H9 (cell line): ENCODE measurements around the gene ACOT11. TPM values are rescaled to one million over a fixed set of nuclear protein-coding genes. Genes with fewer than 3 reads are reported as not detected.

ENCODE experiments used
- DNase-seq: peaks from one replicate; pipeline ENCODE4 v3.0.0-alpha.2; 2017
- H2AFZ ChIP-seq: one replicate; pipeline ENCODE4 v1.6.1; 2013; ENCODE audit warnings: mild to moderate bottlenecking, low read length, control low read depth, moderate library complexity
- H2AK5ac ChIP-seq: 2 replicates; pipeline ENCODE4 v1.6.1; 2013; ENCODE audit warnings: low read length, control low read depth, mixed read lengths; ENCODE audit not compliant: insufficient read length
- H2BK120ac ChIP-seq: one replicate; pipeline ENCODE4 v1.6.1; 2013; ENCODE audit warnings: low read depth, mild to moderate bottlenecking, low read length, control low read depth, inconsistent platforms; ENCODE audit not compliant: poor library complexity, severe bottlenecking
- H2BK12ac ChIP-seq: 2 replicates; pipeline ENCODE4 v1.6.1; 2013; ENCODE audit warnings: low read length, control low read depth, mixed read lengths, low read depth; ENCODE audit not compliant: insufficient read length
- H2BK15ac ChIP-seq: 2 replicates; pipeline ENCODE4 v1.6.1; 2013; ENCODE audit warnings: low read depth, low read length, control low read depth
- H2BK20ac ChIP-seq: one replicate; pipeline ENCODE4 v1.6.1; 2013; ENCODE audit warnings: low read depth, mild to moderate bottlenecking, low read length, control low read depth, inconsistent platforms; ENCODE audit not compliant: poor library complexity, severe bottlenecking
- H2BK5ac ChIP-seq: 2 replicates; pipeline ENCODE4 v1.6.1; 2013; ENCODE audit warnings: low read length, control low read depth, mixed read lengths; ENCODE audit not compliant: insufficient read length
- H3K14ac ChIP-seq: 2 replicates; pipeline ENCODE4 v1.6.1; 2013; ENCODE audit warnings: low read length, control low read depth; ENCODE audit not compliant: insufficient read depth
- H3K18ac ChIP-seq: 2 replicates; pipeline ENCODE4 v1.6.1; 2013; ENCODE audit warnings: low read depth, mild to moderate bottlenecking, mixed read lengths, low read length, control low read depth; ENCODE audit not compliant: insufficient read length
- H3K23ac ChIP-seq: 2 replicates; pipeline ENCODE4 v1.6.1; 2013; ENCODE audit warnings: low read length, control low read depth, mixed read lengths, low read depth; ENCODE audit not compliant: insufficient read length
- H3K23me2 ChIP-seq: 2 replicates; pipeline ENCODE4 v1.6.1; 2013; ENCODE audit warnings: low read depth, mild to moderate bottlenecking, mixed read lengths, low read length, control low read depth; ENCODE audit not compliant: insufficient read length, poor library complexity, severe bottlenecking
- H3K27ac ChIP-seq: 2 replicates; pipeline ENCODE4 v1.5.1; 2013; ENCODE audit warnings: low read length, control low read depth, mixed read lengths, low read depth; ENCODE audit not compliant: insufficient read length
- H3K27me3 ChIP-seq: 2 replicates; pipeline ENCODE4 v1.6.1; 2013; ENCODE audit warnings: low read length, control low read depth, inconsistent platforms; ENCODE audit not compliant: insufficient read depth
- H3K4ac ChIP-seq: 2 replicates; pipeline ENCODE4 v1.6.1; 2013; ENCODE audit warnings: low read depth, mild to moderate bottlenecking, control low read depth, inconsistent platforms, low read length, moderate library complexity
- H3K4me1 ChIP-seq: 2 replicates; pipeline ENCODE4 v1.6.1; 2013; ENCODE audit warnings: low read length, control low read depth, inconsistent platforms; ENCODE audit not compliant: insufficient read depth
- H3K4me2 ChIP-seq: 2 replicates; pipeline ENCODE4 v1.6.1; 2013; ENCODE audit warnings: low read length, control low read depth, mixed read lengths; ENCODE audit not compliant: insufficient read length, insufficient read depth
- H3K56ac ChIP-seq: 2 replicates; pipeline ENCODE4 v1.6.1; 2013; ENCODE audit warnings: low read depth, mild to moderate bottlenecking, mixed read lengths, low read length, control low read depth; ENCODE audit not compliant: insufficient read length
- H3K79me1 ChIP-seq: 2 replicates; pipeline ENCODE4 v1.6.1; 2013; ENCODE audit warnings: low read depth, mild to moderate bottlenecking, moderate library complexity, low read length, control low read depth, inconsistent platforms; ENCODE audit not compliant: insufficient read depth, poor library complexity, severe bottlenecking
- H3K79me2 ChIP-seq: 2 replicates; pipeline ENCODE4 v1.6.1; 2013; ENCODE audit warnings: low read length, control low read depth, inconsistent platforms; ENCODE audit not compliant: insufficient read depth
- H3K9ac ChIP-seq: 2 replicates; pipeline ENCODE4 v1.6.1; 2013; ENCODE audit warnings: low read length, control low read depth, mixed read lengths; ENCODE audit not compliant: insufficient read length; ENCODE audit errors: extremely low read depth
- H3K9me3 ChIP-seq: one replicate; pipeline ENCODE4 v1.6.1; 2013; ENCODE audit warnings: low read depth, low read length, inconsistent platforms; ENCODE audit not compliant: control insufficient read depth
- H3T11ph ChIP-seq: one replicate; pipeline ENCODE4 v1.6.1; 2013; ENCODE audit warnings: mild to moderate bottlenecking, low read length, control low read depth, inconsistent platforms
- H4K20me1 ChIP-seq: one replicate; pipeline ENCODE4 v1.6.1; 2013; ENCODE audit not compliant: control insufficient read depth, insufficient read length, insufficient read depth
- H4K5ac ChIP-seq: 2 replicates; pipeline ENCODE4 v1.6.1; 2013; ENCODE audit warnings: low read depth, mild to moderate bottlenecking, mixed read lengths, low read length, control low read depth; ENCODE audit not compliant: insufficient read length
- H4K8ac ChIP-seq: replicated peaks from 2 replicates; pipeline ENCODE4 v1.6.1; 2013; ENCODE audit warnings: low read length, control low read depth, mixed read lengths, low read depth; ENCODE audit not compliant: insufficient read length
- H4K91ac ChIP-seq: 2 replicates; pipeline ENCODE4 v1.6.1; 2013; ENCODE audit warnings: low read depth, mild to moderate bottlenecking, moderate library complexity, mixed read lengths, low read length, control low read depth; ENCODE audit not compliant: insufficient read length
- H3K27ac Mint-ChIP-seq, 3 experiments: 2 replicates in 2 of 3; 3 replicates in 1 of 3; pipeline ENCODE4 v1.8.0; 2020 to 2021; ENCODE audit warnings: mixed read lengths in 3 of 3, mild to moderate bottlenecking in 1 of 3, moderate library complexity in 1 of 3
- H3K27me3 Mint-ChIP-seq: 2 replicates; pipeline ENCODE4 v1.8.0; 2021; ENCODE audit warnings: low read depth, mild to moderate bottlenecking, moderate library complexity, mixed read lengths
- H3K36me3 Mint-ChIP-seq, 3 experiments: 2 replicates in 2 of 3; 3 replicates in 1 of 3; pipeline ENCODE4 v1.8.0; 2020 to 2021; ENCODE audit warnings: low read depth in 3 of 3, mixed read lengths in 3 of 3; ENCODE audit not compliant: insufficient read depth in 1 of 3
- H3K4me1 Mint-ChIP-seq, 2 experiments: 2 replicates each; pipeline ENCODE4 v1.8.0; 2020; ENCODE audit warnings: mixed read lengths in 2 of 2
- H3K4me3 Mint-ChIP-seq, 2 experiments: 2 replicates in 1 of 2; 3 replicates in 1 of 2; pipeline ENCODE4 v1.8.0; 2020 to 2021; ENCODE audit warnings: mild to moderate bottlenecking in 2 of 2, mixed read lengths in 2 of 2, moderate library complexity in 1 of 2
- H3K9me3 Mint-ChIP-seq, 2 experiments: 2 replicates in 1 of 2; 3 replicates in 1 of 2; pipeline ENCODE4 v1.8.0; 2020; ENCODE audit warnings: mild to moderate bottlenecking in 2 of 2, mixed read lengths in 2 of 2, moderate library complexity in 1 of 2
- WGBS: extraction: QIAGEN DNeasy Blood & Tissue Kit; methylation state at CpG from one replicate; pipeline ENCODE4 v1.1.7; 2013; ENCODE audit warnings: missing lambda C conversion rate, low lambda C conversion rate, mixed read lengths; ENCODE audit not compliant: insufficient read length; ENCODE audit errors: extremely low coverage; 5-methylcytosine and 5-hydroxymethylcytosine counted together
- total RNA-seq: library from RNA; stranded (reverse); gene quantifications from 2 replicates; pipeline ENCODE4 v1.2.1, GENCODE V29; 2021
- TF ChIP-seq, protein P1 (sequence below): fragments of 200-600 bp; sonication (generic); conservative IDR thresholded peaks from 3 replicates; pipeline ENCODE4 v1.8.0; 2021; ENCODE audit warnings: antibody characterized with exemption, mild to moderate bottlenecking

Gene ACOT11
- total RNA-seq, 1 experiment from 2014 or later: 4.0 TPM

DNA sequence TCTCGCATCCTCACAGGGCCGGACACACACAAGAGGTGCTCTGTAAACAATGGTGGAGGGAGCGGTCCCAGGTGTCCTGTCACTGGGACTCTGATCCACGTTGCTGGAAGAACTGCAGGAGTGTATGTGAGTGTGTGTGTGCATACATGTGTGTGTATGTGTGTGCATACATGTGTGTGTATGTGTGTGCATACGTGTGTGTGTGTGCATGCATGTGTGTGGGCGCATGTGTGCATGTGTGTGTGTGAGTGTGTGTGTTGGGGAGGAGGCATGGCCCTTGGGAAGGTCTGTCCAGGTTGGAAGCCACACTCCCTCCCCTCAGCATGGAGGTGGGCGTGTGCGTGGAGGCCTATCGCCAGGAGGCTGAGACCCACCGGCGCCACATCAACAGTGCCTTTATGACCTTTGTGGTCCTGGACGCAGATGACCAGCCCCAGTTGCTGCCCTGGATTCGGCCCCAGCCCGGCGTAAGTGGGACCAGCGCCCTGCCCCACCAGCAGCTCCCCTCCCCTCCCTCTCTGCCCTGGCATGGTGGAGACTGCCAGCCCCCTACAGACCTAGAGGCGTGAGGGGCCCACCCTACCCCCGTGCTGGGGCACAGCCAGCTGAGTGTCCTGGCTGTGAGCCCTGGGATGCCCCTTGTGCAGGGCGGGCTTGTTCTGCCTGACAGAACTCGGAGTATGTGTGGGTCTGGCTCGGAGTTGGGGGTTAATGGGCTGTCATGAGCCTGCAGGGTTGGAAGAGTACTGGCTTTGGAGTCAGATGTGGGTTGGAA lies 53.1 kb downstream of the ACOT11 start:
- Histone ChIP-seq H2BK15ac (no peak overlapping the region), H3K9ac (no peak overlapping the region), H4K8ac (no peak overlapping the region), H3K27me3 (no peaks in the 10 kb centered on the region), H3K79me1 (no peaks in the 10 kb centered on the region), H3K56ac (no peak overlapping the region), H4K91ac (no peak overlapping the region), H3T11ph (no peak overlapping the region), H3K9me3 (no peaks in the 10 kb centered on the region), H2BK12ac (no peak overlapping the region), H3K18ac (no peak overlapping the region), H2BK20ac (no peak overlapping the region), H3K4ac (no peak overlapping the region), H3K23ac (no peak overlapping the region), H3K14ac (no peak overlapping the region), H3K79me2 (no peaks in the 10 kb centered on the region), H2BK5ac (no peak overlapping the region), H3K4me1 (no peaks in the 10 kb centered on the region; the same call in 1 of the 2 replicates), H2AFZ (no peak overlapping the region), H4K20me1 (no peaks in the 10 kb centered on the region), H2AK5ac (no peak overlapping the region), H2BK120ac (no peak overlapping the region), H4K5ac (no peak overlapping the region), H3K27ac (no peak overlapping the region), H3K23me2 (no peaks in the 10 kb centered on the region), H3K4me2 (no peak overlapping the region)
- Mint-ChIP-seq H3K27ac (no peak overlapping the region; a peak in 1 of 7 replicates), H3K4me3 (no peak overlapping the region), H3K9me3 (no peaks in the 10 kb centered on the region; a peak in 1 of 5 replicates), H3K36me3 (no peaks in the 10 kb centered on the region; a peak in 1 of 7 replicates), H3K27me3 (peaks cover 1% of the 10 kb centered on the region; the same call in 1 of the 2 replicates), H3K4me1 (peaks cover 8 to 16% of the 10 kb centered on the region in 2 experiments)
- DNase-seq: no peak
- TF ChIP-seq, protein P1, sequence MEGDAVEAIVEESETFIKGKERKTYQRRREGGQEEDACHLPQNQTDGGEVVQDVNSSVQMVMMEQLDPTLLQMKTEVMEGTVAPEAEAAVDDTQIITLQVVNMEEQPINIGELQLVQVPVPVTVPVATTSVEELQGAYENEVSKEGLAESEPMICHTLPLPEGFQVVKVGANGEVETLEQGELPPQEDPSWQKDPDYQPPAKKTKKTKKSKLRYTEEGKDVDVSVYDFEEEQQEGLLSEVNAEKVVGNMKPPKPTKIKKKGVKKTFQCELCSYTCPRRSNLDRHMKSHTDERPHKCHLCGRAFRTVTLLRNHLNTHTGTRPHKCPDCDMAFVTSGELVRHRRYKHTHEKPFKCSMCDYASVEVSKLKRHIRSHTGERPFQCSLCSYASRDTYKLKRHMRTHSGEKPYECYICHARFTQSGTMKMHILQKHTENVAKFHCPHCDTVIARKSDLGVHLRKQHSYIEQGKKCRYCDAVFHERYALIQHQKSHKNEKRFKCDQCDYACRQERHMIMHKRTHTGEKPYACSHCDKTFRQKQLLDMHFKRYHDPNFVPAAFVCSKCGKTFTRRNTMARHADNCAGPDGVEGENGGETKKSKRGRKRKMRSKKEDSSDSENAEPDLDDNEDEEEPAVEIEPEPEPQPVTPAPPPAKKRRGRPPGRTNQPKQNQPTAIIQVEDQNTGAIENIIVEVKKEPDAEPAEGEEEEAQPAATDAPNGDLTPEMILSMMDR: no peak
- no CpG with 5 or more reads among the region's 21 CpGs for WGBS
